Measurements from ENCODE around the gene OR8B8.
"Not testable (repeated sequence)": the region's sequence is repeated elsewhere in the genome, so short reads cannot be mapped to it uniquely, and the experiment has no call there.

The OR8B8 gene

DNA sequence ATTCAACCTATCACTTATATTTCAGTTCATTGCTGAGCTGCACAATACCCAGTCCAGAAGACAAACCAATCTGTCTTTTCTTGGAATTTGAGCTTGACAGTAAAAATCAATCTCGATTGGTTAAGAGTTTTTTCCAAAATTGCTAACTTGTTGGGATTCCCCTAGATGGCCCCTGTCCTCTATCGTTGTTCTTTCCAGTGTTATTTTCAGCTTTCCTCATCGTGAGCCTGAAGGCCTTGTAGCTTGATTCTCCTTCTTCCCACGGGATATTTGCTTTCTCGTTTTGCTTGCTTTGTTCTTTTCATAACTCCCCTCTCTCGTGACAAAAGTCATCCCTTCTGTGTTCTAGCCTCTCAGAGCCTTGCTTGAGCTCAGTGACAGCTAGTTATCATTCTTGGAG lies 3.1 kb downstream of the OR8B8 start:
- DNase-seq (ENCODE audit: low read depth in 2 of 3, low spot score in 1 of 3): no peak

DNA sequence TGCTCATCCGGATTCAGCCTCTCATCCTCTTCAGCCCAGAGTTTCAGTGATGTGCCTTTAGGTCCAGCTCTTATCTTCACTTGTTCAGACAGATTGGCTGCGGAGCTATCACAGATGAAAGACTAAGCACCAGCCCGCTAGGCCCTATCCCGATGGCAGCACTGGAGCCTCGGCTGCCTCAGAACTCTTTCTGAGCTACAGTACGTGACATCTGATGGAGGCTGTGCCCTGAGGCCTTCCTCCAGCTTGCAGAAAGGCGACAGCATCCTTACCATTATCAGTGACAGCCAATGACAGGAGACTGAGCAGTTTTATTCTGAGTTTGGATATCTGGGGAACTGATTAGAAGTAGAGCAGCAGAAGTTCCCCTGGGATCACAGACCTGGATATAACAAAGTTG lies 4.0 kb downstream of the OR8B8 start:
- no peak for DNase-seq (ENCODE audit: low read depth in 2 of 3, low spot score in 1 of 3)

GRCh38 chr11:124441081-124441480 lies 4.4 kb downstream of the OR8B8 start:
- no peak for DNase-seq (ENCODE audit: low read depth in 2 of 3, low spot score in 1 of 3)

DNA sequence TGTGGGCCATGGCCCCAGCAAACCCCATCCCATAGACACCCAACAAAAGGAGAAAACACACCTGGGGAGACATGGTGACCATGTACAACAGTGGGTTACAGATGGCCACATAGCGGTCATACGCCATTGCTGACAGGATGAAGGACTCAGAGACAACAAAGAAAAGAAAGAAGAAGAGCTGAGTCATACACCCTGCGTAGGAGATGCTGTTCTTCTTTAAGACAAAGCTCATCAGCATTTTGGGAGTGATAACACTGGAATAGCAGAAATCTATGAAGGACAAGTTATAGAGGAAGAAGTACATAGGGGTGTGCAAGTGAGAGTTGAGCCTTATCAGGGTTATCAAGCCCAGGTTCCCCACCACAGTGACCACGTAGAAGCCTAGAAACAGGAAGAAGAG lies 4.9 kb downstream of the OR8B8 start:
- DNase-seq (ENCODE audit: low read depth in 2 of 3, low spot score in 1 of 3): no peak

- DNase-seq (ENCODE audit: low read depth in 2 of 3, low spot score in 1 of 3): no peak
These were observed 10.8 kb downstream of the OR8B8 start for GRCh38 chr11:124434699-124435098.

GRCh38 chr11:124429599-124429998 lies 15.9 kb downstream of the OR8B8 start:
- DNase-seq (ENCODE audit: low read depth in 2 of 3, low spot score in 1 of 3): no peak

GRCh38 chr11:124424384-124424921 lies 21.0 kb downstream of the OR8B8 start, which contains the start of gene OR8B4:
TSS of gene OR8B4 (minus strand) at chr11:124424871. CDS start at chr11:124424871, 0 bp downstream.
- no peak for DNase-seq (ENCODE audit: low read depth in 2 of 3, low spot score in 1 of 3)

DNA sequence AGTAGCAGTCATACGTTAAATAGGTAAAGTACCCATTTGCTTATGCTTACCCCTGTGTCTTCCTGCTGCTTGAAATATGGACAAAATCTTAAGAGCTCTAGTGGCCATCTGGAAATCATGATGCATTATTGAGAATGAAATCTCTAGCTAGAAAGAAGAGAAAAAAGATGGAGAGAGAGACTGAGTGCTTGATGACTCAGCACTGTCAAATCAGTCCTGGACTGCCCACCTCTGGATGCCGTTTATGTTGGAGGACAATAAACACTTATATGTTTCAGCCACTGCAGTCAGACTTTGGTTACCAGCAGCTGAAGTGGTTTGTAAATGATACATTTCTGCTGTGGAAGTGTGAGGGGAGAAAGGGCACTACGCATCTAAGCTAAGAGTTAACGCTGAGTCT lies 24.5 kb downstream of the OR8B8 start:
- DNase-seq (ENCODE audit: low read depth in 2 of 3, low spot score in 1 of 3): no peak

GRCh38 chr11:124415356-124415923 lies 30.1 kb downstream of the OR8B8 start:
- DNase-seq (ENCODE audit: low read depth in 2 of 3, low spot score in 1 of 3): no peak

DNA sequence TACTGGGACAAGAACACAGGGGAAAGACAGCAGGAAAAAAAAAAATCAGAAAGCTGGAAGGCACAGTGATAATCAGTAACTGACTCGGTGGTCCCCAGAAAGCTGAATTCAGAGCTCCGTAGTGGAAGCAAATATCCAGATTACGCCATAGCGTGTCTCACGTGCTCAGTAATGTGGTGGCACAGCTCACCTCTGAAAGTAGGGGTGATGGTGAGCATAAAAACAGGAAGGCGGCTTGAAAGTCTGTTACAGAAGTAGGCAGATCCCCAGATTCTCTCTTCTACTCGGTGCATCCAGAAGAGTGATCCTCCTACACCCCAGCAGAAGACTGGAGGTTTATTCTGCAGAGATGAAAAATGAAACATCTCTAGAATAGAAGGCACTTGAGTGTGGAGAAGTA lies 35.6 kb downstream of the OR8B8 start:
- no peak for DNase-seq (ENCODE audit: low read depth in 2 of 3, low spot score in 1 of 3)

- no peak for DNase-seq (ENCODE audit: low read depth in 2 of 3, low spot score in 1 of 3)
These were observed 39.9 kb downstream of the OR8B8 start for GRCh38 chr11:124405581-124405980.

GRCh38 chr11:124403186-124403585 lies 42.3 kb downstream of the OR8B8 start:
- not testable (repeated sequence) for DNase-seq (ENCODE audit: low read depth in 2 of 3, low spot score in 1 of 3)

DNA sequence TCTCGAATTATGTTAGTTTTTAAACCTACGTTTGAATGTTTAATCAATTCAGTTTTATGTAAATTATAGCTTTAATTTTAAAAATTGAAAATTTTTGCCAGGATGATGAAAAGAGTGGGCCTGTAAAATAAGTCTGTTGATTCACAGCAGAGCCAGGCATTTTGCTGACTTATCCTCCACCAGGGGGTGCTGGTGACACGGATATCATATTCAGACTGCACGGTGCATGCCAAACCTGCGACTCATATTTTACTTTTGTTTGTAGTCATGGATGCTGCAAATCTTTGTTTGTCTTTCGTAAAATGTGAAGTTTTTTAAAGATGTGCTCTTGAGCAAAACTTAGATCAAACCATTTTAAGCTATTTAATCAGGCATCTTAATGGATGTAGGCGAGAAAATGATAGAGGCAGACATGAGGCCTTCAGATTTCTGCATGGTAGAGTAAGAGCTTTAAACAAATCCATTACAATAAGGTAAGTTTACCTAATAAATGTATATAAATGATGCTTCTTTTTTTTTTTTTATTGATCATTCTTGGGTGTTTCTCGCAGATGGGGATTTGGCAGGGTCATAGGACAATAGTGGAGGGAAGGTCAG lies 43.1 kb downstream of the OR8B8 start:
- peak; percentile 29 to 55 (median 36) for DNase-seq (ENCODE audit: low read depth in 2 of 3, low spot score in 1 of 3)

- no peak for DNase-seq (ENCODE audit: low read depth in 2 of 3, low spot score in 1 of 3)
These were observed 46.6 kb downstream of the OR8B8 start, which contains the start of gene OR8B3 for GRCh38 chr11:124398924-124399323. TSS of gene OR8B3 (minus strand) at chr11:124399024. CDS start at chr11:124397351, 1,673 bp downstream.

- DNase-seq (ENCODE audit: low read depth in 2 of 3, low spot score in 1 of 3): not testable (repeated sequence)
These were observed 48.6 kb downstream of the OR8B8 start for GRCh38 chr11:124396847-124397246.

- DNase-seq (ENCODE audit: low read depth in 2 of 3, low spot score in 1 of 3): no peak
These were observed 51.1 kb downstream of the OR8B8 start for GRCh38 chr11:124394408-124394807.

All from stimulated activated CD4-positive, alpha-beta T cell treated with anti-CD3 and anti-CD28 coated beads, Interleukin-12 subunit alpha, Interleukin-12 subunit beta, amount 100 ng/mL, for 48 hours (primary cell).